Stimulated activated CD8-positive, alpha-beta memory T cell treated with anti-CD3 and anti-CD28 coated beads, Interleukin-15, amount 100 ng/mL, for 4 hours (primary cell): Measurements from ENCODE around the gene MTHFSD.
A peak's percentile ranks its signal among the peaks of the same experiment; 100 is the strongest.
"Not testable (repeated sequence)": the region's sequence is repeated elsewhere in the genome, so short reads cannot be mapped to it uniquely, and the experiment has no call there.

Experiments used
- DNase-seq, 2 donors: peaks; one replicate each; pipeline ENCODE4 v3.0.0-alpha.2; 2020; ENCODE audit warnings: low read depth in 2 of 2

Gene MTHFSD, protein sequence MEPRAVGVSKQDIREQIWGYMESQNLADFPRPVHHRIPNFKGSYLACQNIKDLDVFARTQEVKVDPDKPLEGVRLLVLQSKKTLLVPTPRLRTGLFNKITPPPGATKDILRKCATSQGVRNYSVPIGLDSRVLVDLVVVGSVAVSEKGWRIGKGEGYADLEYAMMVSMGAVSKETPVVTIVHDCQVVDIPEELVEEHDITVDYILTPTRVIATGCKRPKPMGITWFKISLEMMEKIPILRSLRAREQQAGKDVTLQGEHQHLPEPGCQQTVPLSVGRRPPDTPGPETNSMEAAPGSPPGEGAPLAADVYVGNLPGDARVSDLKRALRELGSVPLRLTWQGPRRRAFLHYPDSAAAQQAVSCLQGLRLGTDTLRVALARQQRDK

DNA sequence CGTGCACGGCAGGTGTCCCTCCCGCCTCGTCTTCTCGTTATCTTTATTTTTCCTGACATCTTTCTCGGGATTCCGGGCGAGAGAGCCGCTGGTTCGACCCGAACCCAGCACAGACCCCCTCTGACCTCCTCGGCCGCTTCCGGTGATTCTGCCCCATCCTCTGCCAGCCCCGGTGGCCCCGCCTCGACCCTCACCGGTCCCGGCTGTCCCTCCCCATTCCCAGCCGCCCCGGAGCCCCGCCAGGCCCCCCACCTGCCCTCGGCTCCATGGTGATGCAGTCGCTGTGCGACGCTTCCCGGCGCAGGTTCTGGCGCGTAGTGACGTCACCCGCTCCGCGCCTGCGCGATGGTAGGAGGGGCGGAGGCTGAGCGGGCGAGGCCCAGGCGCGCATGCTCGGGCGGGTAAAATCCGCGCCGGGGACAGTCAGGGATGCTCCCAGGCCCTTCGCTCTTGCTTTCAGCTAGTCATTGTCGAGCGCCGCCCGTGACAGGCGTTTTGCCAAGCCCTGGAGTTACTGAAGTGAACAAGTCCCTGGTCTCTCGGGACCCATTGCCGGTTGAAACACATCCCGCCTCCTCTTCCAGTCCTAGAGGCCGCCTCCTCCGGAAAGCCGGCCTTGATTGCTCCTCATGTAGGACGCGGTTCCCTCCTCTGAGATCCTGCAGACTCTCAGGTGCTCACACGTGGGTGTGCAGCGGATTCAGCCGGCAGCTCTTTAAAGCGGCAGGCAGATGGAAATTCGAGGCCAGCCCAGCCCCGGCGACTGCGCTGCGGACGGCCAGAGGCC is at the start of gene MTHFSD:
Gene MTHFSD (minus strand): TSS at position 319 of the 787 bp plus-strand sequence. CDS start 51 bp downstream, at position 268.
- DNase-seq: peak; percentile 85 to 94

DNA sequence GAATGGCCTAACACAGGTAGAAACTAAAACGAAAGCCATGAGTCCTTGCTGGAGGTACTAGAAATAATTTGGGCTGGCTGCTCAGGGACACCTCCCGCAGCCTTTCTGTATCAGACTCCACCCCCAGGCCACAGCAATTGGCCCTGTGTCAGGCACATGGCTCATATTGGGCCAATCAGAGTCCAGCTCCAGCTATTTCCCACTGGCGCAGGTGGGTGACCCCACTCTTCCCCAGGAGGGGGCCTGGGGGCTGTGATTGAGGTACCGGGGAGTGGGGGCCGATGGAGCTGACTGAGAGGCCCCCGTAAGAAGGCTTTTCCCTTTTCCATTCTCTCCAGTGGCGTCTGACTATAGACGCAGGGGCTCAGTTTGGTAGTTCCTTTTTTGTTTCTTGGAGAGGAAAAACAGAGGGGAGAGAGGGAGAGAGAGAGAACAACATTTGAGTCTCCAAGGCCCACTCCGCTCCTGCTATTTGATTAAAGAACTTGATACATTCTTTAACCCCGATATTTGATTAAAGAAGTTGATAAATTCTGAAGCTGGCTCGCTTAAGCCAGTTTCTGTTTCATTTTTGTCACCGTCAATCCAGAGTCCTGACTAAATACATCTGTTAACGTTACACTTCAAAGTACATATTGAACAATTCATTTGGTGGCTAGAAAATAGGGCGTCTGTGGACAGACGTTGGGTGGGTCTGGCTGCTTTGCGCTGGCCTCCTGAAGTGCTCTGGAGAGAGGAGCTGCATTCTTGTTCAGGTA is 49.6 kb upstream of the MTHFSD start:
- DNase-seq: peak; percentile 2 to 24

DNA sequence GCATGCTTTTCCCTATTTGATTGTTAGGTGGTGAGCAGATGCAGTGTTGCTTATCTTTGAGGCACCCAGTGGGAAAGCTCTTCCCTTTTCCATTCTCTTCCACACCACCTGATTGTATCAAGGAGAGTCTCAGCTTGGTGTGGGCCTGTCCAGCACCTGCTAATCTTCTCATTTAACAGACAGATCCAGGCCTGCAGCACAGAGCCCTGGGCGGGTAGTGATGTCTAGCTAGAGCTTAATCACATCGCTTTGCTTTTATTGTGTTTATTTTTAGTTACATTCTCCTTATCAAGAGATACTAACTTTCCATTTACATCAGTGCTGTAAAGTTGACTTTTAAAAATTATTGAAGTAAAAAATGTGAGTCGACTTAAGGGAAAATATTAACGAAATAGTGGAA is 47.5 kb upstream of the MTHFSD start:
- DNase-seq: no peak

DNA sequence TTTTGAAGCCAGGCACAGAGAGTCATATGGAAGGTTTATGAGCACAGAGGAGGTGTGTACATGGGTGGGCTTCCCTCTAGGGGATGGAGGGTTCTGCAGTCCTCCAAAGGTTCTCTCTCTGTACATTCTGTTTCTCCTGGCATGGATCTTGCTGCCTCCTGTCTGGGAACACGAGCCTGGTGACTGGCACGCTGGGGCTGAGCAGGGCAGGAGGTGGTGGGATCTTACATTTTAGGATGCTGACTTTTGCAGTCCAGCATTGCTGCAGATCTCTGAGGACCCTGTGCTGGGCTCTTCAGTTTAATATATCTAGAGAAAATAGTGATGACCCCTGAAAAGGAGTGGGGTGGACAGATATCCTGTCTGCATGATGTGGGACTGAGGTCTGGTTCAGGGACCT is 46.3 kb upstream of the MTHFSD start:
- DNase-seq: no peak

DNA sequence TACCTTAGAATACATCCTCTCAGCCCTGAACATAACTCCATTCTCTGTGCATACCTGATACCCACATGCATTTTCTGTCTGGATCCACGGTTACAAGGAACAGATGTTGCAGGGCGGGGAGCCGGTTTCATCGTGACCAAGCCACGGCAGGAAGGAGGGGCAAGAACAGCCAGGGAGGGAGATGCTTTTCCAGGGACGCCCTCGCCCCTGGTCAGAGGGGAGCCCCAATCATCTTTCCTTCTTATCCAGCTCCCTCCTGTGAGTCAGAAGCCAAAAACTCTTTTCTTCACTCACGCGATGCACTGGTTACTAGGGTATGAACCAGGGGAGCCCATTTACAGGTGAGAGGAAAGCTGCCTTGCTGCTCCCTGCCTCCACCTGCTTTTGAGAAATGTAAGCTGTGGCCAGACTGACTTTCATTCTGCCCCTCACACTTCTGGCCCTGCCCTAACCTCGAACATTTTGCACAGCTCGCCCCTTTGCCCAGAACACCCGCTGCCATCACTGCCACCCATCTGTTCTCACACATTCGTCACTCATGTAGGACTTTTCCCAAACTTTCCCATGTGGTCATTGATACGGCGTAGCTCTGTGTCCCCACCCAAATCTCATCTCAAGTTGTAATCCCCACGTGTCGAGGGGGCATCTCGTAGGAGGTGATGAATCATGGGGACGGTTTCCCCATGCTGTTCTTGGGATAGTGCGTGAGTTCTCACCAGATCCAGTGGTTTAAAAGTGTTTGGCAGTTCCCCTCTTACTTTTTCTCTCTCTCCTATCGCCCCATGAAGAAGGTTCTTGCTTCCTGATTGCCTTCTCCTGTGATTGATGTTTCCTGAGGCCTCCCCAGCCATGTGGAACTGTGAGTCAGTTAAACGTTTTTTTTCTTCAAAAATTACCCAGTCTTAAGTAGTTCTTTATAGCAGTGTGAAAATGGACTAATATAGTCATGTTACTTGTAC is 43.9 kb upstream of the MTHFSD start:
- no peak for DNase-seq

DNA sequence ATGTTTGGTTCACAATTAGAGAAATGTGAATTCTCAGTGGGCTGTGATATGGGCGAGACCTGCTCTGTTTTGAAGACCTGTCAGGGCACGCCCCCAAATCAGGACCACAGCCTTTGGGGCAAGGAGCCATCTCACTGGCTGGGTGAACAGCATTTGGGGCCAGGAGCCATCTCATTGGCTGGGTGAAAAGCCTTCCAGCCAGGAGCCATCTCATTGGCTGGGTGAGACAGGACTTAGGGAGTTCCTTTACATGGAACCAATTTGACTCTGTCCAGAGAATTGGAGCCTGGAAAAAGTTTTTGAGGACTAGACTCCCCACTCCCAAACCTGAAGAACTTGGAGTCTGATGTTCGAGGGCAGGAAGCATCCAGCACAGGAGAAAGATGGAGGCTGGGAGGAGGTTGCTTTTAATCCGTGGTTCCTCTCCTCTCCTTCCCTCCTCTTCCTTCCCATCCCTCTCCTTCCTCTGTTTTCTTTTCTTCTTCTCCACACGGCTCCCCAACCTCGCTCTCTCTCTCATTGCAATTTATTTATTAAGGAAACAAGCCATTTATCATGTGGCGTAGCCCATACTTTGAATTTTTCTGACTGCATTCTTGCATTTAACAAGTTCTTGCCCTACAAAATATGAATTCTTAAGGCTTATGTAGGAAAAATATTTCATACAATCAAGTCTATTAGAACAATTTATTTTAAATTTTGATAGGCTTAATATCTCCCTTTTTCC is 43.0 kb upstream of the MTHFSD start:
- no peak for DNase-seq

DNA sequence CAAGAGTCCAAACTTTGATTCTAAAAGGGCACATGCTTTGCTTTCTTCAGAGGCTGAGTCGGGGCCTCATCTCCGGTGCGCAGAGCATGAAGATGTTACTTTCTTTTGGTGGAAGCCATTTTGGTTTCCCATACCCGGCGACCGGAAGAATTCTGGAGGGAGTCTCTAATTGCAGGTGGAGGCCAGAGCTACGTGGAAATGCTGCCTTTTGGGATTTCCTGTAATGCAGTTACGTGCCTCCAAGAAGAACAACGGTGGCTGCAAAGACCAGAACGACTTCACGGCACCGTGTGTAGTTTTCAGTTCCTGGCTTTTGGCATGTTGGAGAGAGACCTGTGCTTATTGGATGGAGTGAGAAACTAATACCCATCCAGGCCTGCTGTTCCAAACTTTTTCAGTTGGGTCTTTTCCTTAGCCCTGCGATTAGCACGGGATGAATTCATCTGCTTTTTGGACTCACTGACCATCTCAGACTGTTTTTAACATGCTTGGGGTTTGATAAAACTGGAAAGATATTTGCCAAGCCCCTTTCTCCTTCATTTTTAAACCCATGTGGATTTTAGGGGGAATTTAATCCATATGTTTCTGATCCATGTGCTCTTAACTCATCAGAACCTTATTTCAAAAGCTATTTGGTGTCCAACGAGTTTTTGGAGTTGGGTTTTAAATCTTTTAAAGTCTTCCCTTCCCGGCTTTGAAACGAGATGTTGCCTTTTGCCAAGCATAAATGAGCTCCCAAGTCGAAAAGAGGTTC is 42.3 kb upstream of the MTHFSD start:
- DNase-seq: no peak

DNA sequence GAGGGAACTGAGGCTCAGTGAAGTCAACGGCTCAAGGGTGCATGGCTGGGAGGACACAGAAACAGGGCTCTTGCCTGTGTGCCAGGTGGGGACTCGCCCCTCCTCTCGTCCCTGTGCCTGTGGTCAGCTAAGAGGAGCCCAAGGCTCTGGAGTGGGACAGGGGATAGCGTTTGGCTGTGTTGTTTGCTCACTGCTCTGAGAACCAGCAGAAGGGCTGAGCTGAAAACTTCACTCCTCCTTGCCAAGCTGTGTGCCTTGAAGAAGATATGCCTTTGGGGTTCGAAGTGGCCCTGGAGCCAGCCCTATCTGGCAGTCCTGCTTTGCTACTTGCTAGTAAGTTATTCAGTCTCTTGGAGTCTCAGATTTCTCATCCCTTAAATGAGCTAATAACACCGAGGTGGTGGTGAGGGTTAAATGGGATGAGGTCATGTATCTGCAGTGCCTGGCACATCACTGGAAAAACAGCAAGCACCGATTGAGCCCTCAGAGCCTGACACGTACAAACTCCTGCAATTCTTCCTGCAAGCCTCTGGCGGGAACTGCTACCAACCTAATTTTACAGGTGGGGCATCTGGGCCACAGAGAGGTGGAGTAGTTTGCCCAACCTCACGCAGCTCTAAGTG is 41.1 kb upstream of the MTHFSD start:
- no peak for DNase-seq

DNA sequence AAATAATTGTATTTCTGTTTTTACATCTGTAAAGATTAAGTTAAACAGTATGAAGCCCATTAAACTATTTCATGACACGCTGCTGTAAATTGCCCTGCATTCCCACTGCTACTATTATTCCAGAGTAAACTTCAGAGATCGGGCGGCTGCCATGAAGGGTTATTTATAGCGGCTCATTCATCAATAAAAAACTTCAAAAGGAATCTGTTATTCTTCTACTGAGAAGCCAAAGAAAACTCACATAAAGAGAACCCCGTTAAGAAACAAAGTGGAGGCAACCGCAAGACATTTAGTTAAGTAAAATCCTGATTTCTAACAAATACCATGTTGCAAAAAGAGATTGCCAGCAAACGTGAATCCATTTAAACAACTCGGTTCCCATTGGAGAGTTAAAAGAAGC is 39.7 kb upstream of the MTHFSD start:
- DNase-seq: no peak

DNA sequence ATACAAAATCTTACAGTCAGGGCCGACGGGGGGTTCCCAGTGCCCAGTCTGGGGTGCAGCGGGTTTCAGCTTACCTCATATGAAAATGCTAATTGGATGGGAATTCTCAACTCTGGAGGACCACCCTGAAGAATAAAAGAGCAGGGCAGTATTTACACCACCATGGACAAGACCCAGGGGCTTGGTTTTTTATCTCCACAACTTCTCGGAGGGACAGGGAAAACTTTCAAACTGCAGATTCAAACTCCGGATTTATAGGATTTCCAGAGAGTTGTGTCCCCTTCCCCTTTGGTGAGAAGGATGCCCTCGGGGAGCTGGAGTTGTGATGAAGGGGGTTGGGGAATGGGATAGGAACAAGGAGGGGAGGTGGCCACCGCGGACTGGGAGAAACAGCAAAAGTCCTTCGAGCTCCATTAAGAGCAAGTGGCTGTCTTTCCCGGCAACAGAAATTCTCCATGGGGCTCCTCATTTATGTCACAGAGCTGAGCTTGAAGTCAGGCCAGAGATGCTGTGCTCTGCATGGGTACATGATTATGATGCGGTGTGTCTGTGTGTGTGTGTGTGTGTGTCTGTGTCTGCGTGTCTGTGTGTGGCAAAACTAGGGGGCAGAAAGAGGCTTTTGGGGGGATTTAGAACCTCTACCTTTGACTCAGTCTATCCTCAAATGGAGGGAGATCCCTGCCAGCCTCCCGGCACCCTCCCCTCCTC is 39.0 kb upstream of the MTHFSD start:
- DNase-seq: no peak

DNA sequence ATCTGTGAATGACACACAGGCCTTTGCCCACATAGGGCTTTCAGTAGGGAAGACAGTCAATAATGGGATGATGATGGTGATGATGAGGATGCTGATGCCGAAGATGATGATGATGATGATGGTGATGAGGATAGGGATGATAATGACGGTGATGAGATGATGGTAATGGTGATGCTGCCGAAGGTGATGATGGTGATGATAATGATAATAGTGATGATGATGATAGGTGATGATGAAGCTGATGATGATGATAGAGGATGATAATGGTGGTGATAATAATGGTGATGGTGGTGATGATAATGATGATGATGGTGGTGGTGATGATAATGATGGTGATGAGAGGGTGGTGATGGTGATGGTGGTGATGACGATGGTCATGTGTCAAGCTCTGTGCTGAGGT is 36.2 kb upstream of the MTHFSD start:
- DNase-seq: no peak

DNA sequence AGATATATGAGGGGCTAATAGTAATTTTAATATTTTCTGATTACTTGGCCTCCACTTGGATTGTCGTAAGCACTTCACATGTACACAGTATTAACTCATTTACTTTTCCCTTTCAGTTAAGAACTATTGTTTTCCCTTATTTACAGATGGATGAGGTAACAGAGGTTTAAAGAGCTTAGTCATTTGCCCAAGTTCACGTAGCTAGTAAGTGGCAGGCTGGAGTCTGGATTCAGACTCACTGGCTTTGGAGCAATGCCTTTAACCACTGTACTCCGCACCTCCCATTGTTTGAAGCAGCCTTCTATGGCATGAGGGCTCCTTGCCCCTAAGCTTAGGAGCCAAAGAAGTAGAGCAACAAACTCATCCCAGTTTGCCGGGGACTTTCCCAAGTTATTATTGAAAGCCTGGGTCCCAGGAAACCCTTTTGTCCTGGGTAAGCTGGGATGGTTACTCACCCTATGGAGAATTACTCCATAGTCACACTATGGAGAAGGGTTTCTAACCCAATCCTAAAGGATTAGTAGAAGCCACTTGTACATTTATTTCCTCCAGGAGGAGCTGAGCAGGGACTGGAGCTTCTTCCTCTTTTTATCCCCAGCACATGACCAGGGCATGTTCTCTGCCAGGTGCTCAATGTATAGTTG is 35.6 kb upstream of the MTHFSD start:
- DNase-seq: no peak

DNA sequence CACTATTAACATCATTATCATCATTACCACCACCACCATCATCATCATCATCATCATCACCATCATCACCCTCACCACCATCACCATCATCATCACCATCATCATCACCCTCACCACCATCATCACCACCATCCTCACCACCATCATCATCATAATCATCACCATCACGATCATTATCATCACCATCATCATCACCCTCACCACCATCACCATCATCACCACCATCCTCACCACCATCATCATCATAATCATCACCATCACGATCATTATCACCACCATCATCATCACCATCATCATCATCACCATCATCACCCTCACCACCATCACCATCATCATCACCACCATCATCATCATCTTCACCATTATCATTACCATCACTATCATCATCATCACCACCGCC is 32.9 kb upstream of the MTHFSD start:
- DNase-seq: not testable (repeated sequence)

DNA sequence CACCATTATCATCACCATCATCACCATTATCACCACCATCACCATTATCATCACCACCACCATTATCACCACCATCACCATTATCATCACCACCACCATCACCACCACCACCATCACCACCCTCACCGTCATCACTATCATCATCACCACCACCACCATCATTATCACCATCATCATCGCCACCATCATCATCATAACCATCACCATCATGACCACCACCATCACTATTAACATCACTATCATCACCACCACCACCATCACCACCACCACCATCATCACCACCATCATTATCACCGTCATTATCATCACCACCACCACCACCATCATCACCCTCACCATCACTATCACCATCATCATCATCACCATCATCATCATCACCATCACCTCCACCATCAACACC is 32.5 kb upstream of the MTHFSD start:
- DNase-seq: no peak

DNA sequence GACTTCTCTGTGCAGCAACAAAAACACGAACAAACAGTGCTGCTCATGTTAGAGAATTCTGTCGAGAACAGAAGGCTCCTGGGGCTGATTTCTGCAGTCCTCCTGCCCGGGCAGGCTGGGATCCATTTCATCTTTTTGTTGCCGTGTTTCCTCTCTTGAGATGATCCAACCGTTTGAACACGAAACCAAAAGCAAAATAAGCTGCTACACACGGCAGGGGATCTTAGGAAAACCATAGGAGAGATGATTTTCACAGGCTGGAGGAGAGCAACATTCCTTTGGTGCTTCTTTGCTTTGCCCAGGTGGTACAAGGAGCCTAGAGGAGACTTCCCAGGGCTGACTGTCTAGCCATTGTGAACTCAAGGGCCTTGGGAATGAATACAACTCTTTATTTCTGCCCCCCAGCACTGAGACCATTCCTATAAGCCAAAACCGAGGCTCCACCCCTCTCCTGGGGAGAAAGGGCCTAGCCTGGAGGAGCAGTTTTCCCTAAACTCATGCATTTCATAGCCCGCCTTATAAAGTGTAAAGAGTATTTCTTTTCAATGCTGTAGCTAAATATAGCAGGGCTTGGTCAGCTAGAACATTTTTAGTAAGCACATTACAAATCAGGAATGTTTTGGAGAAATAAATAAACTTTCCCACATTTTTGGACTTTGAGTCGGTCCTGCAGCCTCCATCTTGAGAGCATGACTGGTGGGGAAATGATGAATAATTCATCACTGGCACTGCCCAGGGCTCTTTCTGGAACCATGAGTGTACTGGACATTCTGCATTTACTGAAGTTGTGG is 31.0 kb upstream of the MTHFSD start:
- DNase-seq: no peak

DNA sequence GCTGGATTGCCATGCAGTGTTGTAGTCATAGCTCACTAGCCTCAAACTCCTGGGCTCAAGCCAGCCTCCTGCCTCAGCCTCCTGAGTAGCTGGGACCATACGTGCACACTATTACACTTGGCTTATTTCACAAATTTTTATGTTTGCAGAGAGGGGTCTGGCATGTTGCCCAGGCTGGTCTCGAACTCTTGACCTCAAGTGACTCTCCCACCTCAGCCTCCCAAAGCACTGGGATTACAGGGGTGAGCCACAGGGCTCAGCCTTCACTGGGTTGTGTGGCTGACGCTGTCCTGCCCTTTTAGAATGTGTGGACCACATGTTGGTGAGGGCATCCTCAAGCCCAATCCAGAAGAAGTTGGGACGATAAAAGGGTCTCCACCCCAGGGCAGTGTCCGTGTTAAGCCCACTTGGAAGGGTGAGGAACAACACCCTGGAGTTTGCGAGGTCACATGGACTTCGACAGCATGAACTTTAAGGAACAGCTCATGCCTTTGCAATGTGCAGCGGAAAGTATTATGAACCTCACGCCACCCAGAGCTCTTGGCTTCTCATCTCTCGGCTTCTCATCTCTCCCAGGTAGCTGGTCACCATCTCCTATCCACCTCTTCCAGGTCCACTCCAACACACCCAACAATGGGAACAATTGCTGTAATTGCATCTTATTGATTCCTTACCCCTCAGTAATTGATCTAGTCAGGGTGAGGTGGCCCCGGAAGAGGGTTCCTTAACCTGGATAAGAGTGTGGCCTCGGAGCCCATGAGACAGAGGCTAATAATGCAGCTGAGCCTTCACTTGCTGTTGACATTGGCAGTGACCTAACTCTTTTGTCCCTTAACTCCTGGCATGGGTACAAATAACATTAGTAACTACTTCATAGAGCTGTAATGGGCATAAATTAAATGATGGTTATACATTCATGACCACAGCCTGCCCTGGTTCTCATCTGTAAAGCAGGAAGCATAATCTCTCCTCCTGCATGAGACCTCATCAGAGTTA is 30.0 kb upstream of the MTHFSD start:
- DNase-seq: no peak
